MM.1S (cell line): Measurements from ENCODE around the gene OTX1.

Experiments
- DNase-seq: peaks from one replicate; pipeline ENCODE4 v3.0.0-alpha.2; 2015
- H2AFZ ChIP-seq: fragments of 300-600 bp; sonication (generic); 2 replicates; pipeline ENCODE4 v1.6.0; 2016; ENCODE audit warnings: antibody characterized with exemption, low read length
- H3F3A ChIP-seq: fragments of 300-600 bp; sonication (generic); 2 replicates; pipeline ENCODE4 v1.6.1; 2016; ENCODE audit warnings: mild to moderate bottlenecking, antibody characterized with exemption, low read length, moderate library complexity, mixed read lengths; ENCODE audit not compliant: insufficient read depth
- H3K27ac ChIP-seq: fragments of 300-600 bp; sonication (generic); 2 replicates; pipeline ENCODE4 v1.5.1; 2016; ENCODE audit warnings: mild to moderate bottlenecking, low read length
- H3K27me3 ChIP-seq: fragments of 300-600 bp; sonication (generic); replicated peaks from 2 replicates; pipeline ENCODE4 v1.6.0; 2016; ENCODE audit warnings: low read length; ENCODE audit not compliant: insufficient read depth
- H3K36me3 ChIP-seq: fragments of 300-600 bp; sonication (generic); replicated peaks from 2 replicates; pipeline ENCODE4 v1.6.1; 2016; ENCODE audit warnings: mild to moderate bottlenecking, low read length, mixed read lengths; ENCODE audit not compliant: insufficient read depth
- H3K4me1 ChIP-seq: fragments of 300-600 bp; sonication (generic); 2 replicates; pipeline ENCODE4 v1.6.1; 2016; ENCODE audit warnings: low read length, mixed read lengths
- H3K4me2 ChIP-seq: fragments of 300-600 bp; sonication (generic); 2 replicates; pipeline ENCODE4 v1.6.0; 2016; ENCODE audit warnings: low read depth, low read length
- H3K4me3 ChIP-seq: fragments of 300-600 bp; sonication (generic); 2 replicates; pipeline ENCODE4 v1.5.1; 2016; ENCODE audit warnings: low read length, mixed read lengths
- H3K79me2 ChIP-seq: fragments of 300-600 bp; sonication (generic); 2 replicates; pipeline ENCODE4 v1.6.1; 2016; ENCODE audit warnings: mixed run types, low read length, mixed read lengths
- H3K9ac ChIP-seq: fragments of 300-600 bp; sonication (generic); 2 replicates; pipeline ENCODE4 v1.6.1; 2016; ENCODE audit warnings: low read length, mixed read lengths
- H3K9me2 ChIP-seq: fragments of 300-600 bp; sonication (generic); replicated peaks from 2 replicates; pipeline ENCODE4 v1.6.1; 2016; ENCODE audit warnings: mild to moderate bottlenecking, low read length, mixed read lengths; ENCODE audit not compliant: insufficient read depth
- H3K9me3 ChIP-seq: fragments of 300-600 bp; sonication (generic); replicated peaks from 2 replicates; pipeline ENCODE4 v1.6.1; 2016; ENCODE audit warnings: mild to moderate bottlenecking, low read length, mixed read lengths; ENCODE audit not compliant: insufficient read depth
- H4K20me1 ChIP-seq: fragments of 300-600 bp; sonication (generic); 2 replicates; pipeline ENCODE4 v1.6.1; 2016; ENCODE audit warnings: mild to moderate bottlenecking, low read length, moderate library complexity, mixed read lengths; ENCODE audit not compliant: insufficient read depth
- CTCF ChIP-seq: fragments of 300-600 bp; sonication (generic); IDR thresholded peaks from 2 replicates; pipeline ENCODE4 v1.5.1; 2016; ENCODE audit warnings: antibody characterized with exemption, low read length, mixed read lengths
- EZH2 ChIP-seq: fragments of 300-600 bp; sonication (generic); optimal IDR thresholded peaks from 2 replicates; pipeline ENCODE3; 2017; ENCODE audit warnings: low read depth, mild to moderate bottlenecking, antibody characterized with exemption, low read length, mixed read lengths
- EZH2phosphoT487 ChIP-seq: fragments of 300-600 bp; sonication (generic); IDR thresholded peaks from 2 replicates; pipeline ENCODE4 v1.6.1; 2018; ENCODE audit warnings: antibody characterized with exemption, low read length

OTX1 gene

GRCh38 chr2:63057249-63058143 is 6.9 kb downstream of the OTX1 start:
- H3K9me3 ChIP-seq = no peaks in the 10 kb centered on the region
- H3K27me3 ChIP-seq = no peaks in the 10 kb centered on the region
- H3K4me1 ChIP-seq = no peaks in the 10 kb centered on the region
- H3K9ac ChIP-seq = no peak overlapping the region
- peak overlapping the region; percentile 76 for H3K4me2 ChIP-seq
- no peak overlapping the region for H3K27ac ChIP-seq
- H3K9me2 ChIP-seq = no peaks in the 10 kb centered on the region
- no peaks in the 10 kb centered on the region for H3K79me2 ChIP-seq
- TF ChIP-seq EZH2 (no peak), CTCF (no peak), EZH2phosphoT487 (no peak)
- H3F3A ChIP-seq = no peaks in the 10 kb centered on the region
- no peak for DNase-seq
- no peaks in the 10 kb centered on the region for H3K36me3 ChIP-seq
- H3K4me3 ChIP-seq = peak overlapping the region; percentile 54
- H4K20me1 ChIP-seq = no peaks in the 10 kb centered on the region
- H2AFZ ChIP-seq = peak overlapping the region; percentile 80

GRCh38 chr2:63058144-63058920 is 7.7 kb downstream of the OTX1 start:
- H3K9me2 ChIP-seq = no peaks in the 10 kb centered on the region
- H3K27me3 ChIP-seq = no peaks in the 10 kb centered on the region
- DNase-seq = no peak
- H3K9ac ChIP-seq = no peak overlapping the region
- peak overlapping the region; percentile 76 for H3K4me2 ChIP-seq
- H3K27ac ChIP-seq = no peak overlapping the region
- peak overlapping the region; percentile 80 for H2AFZ ChIP-seq
- no peaks in the 10 kb centered on the region for H3K9me3 ChIP-seq
- H3K79me2 ChIP-seq = no peaks in the 10 kb centered on the region
- H3K36me3 ChIP-seq = no peaks in the 10 kb centered on the region
- H3K4me3 ChIP-seq = peak overlapping the region; percentile 54
- H3K4me1 ChIP-seq = no peaks in the 10 kb centered on the region
- no peaks in the 10 kb centered on the region for H4K20me1 ChIP-seq
- no peaks in the 10 kb centered on the region for H3F3A ChIP-seq
- TF ChIP-seq CTCF = no peak
- TF ChIP-seq EZH2phosphoT487 = no peak
- TF ChIP-seq EZH2 = no peak

DNA sequence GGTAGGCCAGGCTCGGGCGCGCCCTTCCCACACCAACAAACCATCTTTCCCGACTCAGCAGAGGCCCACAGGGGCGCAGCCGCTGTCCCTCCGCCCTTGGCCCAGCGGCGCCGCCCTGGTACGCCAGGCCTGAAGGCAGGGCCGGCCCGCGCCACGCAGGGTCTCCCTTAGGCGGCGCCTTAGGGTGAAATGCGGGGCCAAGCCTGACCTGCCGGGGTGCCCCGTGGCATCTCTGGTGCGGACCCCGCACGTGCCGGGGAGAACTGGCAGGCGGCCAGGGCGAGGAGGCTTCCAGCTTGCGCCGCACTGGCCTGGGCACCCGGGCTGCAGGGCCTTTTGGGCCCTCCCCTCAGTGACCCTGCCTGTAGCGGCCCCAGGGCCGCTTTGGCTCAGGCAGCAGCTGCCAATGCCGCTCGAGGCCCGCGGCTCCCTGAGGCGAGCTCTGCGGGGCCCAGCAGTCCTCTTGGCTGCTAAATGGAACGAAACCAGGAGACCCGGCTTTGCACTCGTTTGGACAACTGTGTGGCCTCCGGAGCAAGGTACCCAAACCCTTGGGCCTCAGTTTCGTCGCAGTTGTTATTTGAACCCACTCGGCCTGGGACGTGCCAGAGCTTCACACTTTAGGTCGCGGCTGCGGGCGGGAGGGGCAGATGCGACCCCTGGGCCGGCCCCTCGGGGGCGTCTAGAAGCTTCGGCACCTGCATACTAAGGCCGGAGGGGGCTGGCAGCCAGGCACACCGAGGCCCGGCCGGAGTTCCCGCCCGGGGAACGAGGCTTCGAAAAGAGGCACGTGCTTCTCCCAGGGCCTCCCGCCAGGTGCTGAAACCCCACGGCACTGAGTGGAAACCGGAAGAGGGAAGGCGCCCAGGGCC is 8.5 kb downstream of the OTX1 start:
- Histone ChIP-seq H3K9ac (no peak overlapping the region), H3K27me3 (no peaks in the 10 kb centered on the region), H2AFZ (no peak overlapping the region), H3K4me3 (no peak overlapping the region), H4K20me1 (no peaks in the 10 kb centered on the region), H3K9me2 (no peaks in the 10 kb centered on the region), H3K9me3 (no peaks in the 10 kb centered on the region), H3K27ac (no peak overlapping the region), H3K4me1 (no peaks in the 10 kb centered on the region), H3K79me2 (no peaks in the 10 kb centered on the region), H3K36me3 (no peaks in the 10 kb centered on the region), H3K4me2 (no peak overlapping the region), H3F3A (no peaks in the 10 kb centered on the region)
- TF ChIP-seq EZH2 (no peak), CTCF (no peak), EZH2phosphoT487 (no peak)
- DNase-seq = no peak
